GM15510 (cell line): Measurements from ENCODE around the gene SRR.

Source experiments
- POLR2A ChIP-seq: IDR thresholded peaks from 3 replicates; pipeline ENCODE4 v1.6.1; 2011; ENCODE audit warnings: borderline replicate concordance; ENCODE audit not compliant: insufficient read length; ENCODE audit errors: extremely low read depth

Gene SRR

GRCh38 chr17:2354311-2354710, 50.6 kb downstream of the SRR start:
- TF ChIP-seq POLR2A = no peak

DNA sequence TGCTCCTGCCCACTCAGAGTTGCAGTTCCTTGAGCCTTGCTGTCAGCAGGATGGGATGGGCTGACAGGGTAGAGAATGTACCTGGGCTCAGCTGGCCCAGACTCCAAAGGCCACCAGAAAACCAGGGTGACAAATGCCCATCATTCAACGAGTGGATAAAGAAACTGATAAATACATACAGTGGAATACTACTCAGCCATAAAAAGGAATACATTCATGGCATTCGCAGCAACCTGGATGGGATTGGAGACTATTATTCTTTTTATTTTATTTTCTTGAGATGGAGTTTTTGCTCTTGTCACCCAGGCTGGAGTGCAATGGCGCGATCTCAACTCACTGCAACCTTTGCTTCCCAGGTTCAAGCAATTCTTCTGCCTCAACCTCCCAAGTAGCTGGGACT, 53.5 kb downstream of the SRR start:
- TF ChIP-seq POLR2A = no peak

GRCh38 chr17:2357931-2358434, 54.2 kb downstream of the SRR start:
- TF ChIP-seq POLR2A = no peak

- no peak for TF ChIP-seq POLR2A
These were observed 57.4 kb downstream of the SRR start for GRCh38 chr17:2361010-2361760.

DNA sequence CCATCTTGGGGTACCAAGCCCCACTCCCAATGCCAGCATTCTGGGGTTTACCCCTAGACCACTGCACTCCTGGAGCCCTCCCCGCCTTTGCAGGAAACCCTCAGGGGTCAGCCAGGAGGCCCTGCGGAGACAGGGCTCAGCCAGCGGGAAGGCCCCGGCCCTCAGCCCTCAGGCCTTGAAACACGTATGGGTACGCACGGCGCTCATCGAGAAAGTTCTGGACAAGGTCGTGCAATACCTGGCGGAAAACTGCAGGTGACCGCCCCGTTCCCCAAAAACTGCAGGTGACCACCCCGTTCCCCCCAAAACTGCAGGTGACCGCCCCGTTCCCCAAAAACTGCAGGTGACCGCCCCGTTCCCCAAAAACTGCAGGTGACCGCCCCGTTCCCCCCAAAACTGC, 58.3 kb downstream of the SRR start:
- no peak for TF ChIP-seq POLR2A

DNA sequence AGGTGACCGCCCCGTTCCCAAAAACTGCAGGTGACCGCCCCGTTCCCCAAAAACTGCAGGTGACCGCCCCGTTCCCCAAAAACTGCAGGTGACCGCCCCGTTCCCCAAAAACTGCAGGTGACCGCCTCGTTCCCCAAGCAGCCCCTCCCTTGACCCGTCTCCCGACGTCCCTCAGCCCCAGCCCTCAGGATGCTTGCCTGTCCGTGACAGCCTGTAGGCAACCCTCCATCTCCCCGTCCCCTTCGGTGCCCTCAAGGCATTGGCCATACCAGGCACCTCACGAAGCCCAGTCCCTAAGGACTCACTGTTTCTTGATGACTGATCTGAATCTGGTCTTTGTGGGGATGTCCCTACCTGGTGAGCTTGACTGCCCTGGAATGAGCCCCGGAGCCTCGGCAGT, 58.7 kb downstream of the SRR start:
- no peak for TF ChIP-seq POLR2A

DNA sequence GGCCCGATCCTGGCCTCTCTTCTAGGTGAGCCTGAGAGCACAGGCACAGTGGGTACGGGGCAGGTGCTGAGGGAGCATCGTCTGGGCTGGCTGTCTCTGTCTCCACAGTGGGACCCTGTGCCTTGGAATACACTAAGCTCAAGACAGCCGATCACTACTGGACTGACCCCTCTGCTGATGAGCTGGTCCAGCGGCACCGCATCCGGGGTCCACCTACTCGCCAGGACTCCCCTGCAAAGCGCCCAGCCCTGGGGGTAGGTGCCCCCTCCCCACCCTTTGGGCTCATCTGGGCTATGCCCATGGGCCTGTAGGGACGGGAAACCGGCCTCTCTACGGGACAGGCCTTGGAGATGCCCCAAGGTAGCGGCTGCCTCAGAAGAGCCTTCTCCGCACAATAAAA, 59.1 kb downstream of the SRR start:
- no peak for TF ChIP-seq POLR2A

DNA sequence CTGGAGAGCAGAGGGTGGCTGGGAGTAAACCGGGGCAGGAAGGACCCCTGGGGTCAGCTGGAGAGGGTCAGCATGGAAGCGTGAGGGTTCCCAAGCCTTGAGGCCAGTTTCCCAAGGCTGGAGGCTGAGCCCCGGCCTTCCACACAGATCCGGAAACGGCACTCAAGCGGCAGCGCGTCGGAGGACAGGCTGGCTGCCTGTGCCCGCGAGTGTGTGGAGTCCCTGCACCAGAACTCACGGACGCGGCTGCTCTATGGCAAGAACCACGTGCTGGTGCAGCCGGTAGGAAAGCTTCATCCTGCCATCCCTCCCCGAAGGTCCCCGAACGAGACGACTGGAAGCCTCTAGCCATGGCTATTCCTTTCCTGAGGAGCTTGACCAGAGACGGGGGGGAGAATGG, 59.6 kb downstream of the SRR start:
- no peak for TF ChIP-seq POLR2A

DNA sequence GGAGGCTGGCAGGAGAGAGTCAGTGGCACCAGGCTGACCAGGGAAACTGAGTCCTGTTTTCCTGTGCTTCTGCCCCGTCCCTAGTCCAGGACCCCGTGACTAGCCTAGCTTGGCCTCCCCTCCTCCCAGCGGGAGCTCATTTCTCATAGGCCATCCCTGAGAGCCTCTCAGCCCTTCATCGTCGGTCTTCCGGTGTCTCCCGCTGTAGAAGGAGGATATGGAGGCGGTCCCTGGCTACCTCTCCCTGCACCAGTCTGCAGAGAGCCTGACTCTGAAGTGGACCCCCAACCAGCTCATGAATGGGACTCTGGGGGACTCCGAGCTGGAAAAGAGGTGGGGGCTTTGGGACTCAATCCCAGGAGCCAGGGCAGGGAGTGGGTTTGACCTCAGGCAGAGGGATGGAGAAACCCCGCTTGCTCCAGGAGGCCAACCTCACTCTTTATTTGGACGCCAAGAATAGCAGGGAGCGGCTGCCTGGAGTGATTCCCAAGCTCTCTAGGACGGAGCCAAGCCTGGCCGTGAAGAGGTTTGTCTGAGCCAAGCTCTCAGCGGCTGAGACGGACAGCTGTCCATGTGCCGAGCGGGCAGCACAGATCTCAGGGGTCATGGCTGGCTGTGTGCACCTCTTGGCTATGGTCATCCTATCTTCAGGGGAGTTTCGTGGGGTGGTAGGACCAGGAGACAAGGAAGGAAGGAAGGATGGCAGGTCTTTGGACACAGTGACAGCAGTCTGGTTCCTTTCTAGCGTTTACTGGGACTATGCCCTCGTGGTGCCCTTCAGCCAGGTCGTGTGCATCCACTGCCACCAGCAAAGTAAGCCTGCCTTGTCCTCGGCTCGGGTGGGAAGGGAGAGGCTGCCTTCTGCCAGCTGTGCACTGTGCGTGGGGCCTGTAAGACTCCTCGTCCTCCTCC, 60.4 kb downstream of the SRR start:
- no peak for TF ChIP-seq POLR2A

DNA sequence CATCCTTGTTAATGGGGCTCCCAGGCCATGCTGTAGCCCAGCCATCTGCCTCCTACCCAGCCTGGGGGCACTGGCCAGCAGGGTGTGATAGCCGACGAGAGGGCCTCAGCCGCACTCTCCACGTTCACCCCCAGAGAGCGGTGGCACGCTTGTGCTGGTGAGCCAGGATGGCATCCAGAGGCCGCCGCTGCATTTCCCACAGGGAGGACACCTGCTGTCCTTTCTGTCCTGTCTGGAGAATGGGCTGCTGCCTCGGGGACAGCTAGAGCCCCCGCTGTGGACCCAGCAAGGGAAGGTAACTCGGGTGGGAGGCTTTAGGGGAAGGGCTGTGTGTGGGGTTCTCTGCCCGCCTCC, 61.0 kb downstream of the SRR start:
- no peak for TF ChIP-seq POLR2A

DNA sequence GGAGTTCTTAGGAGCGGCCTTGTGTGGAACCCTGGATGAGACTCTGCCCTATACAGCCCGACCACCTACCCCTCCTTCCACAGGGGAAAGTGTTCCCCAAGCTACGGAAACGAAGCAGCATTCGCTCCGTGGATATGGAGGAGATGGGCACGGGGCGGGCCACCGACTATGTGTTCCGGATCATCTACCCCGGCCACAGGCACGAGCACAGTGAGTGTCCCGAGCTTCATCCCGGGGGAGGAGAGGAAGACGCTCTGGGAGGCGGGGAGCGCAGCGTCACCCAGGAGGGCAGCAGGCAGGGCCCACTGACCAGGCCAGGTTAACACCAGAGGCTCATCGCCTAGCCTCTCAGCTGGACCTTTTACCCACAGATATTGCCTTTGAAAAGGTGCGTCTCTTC, 61.4 kb downstream of the SRR start:
- no peak for TF ChIP-seq POLR2A

- no peak for TF ChIP-seq POLR2A
These were observed 63.2 kb downstream of the SRR start for GRCh38 chr17:2366747-2367494.

DNA sequence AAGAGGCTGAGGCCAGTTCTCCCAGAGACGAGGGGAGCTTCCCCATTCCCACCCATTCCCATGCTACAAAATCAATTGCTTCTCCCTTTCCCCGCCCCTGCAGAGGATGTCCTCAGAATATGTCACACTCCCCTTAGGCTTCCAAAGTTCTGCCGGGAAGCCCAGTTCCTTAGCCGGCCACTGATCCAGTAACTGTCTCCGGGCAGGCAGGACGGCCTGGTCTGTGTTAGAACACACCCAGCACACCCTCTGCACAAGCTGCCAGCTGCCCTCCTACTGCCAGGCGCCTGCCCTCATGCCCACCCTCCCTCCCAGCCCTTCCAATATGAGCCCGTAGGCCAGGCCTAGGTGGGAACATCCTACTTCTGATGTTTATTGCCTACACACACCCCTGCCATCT, 64.6 kb downstream of the SRR start:
- TF ChIP-seq POLR2A = no peak

DNA sequence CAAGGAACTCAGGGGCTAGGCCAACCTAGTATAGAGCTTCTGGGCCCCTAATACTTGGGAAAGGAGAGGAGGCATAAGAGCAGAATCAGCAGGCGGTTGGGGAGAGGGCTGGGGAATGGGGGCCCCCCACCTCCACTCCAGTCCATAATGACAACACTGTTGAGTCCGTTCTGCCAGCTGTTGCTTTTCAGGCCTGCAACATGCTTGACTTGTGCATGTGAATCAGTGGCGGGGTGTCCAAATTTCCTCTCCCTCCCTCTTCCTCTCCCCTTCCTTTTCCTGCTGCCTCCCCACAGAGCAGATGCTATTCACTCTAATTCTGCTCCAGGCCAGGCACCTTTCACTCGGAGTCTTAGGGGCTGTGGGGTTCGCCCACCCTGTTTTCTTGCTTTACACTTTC, 65.3 kb downstream of the SRR start:
- no peak for TF ChIP-seq POLR2A
